Measurements from ENCODE around the gene SELP.

The SELP gene

GRCh38 chr1:169620565-169620964 lies 9.4 kb downstream of the SELP start:
- no peak for DNase-seq (ENCODE audit: low spot score)

GRCh38 chr1:169618367-169618766 lies 11.6 kb downstream of the SELP start:
- DNase-seq (ENCODE audit: low spot score), result no peak

GRCh38 chr1:169615803-169616202 lies 14.1 kb downstream of the SELP start:
- no peak for DNase-seq (ENCODE audit: low spot score)

GRCh38 chr1:169610858-169611257 lies 19.1 kb downstream of the SELP start:
- DNase-seq (ENCODE audit: low spot score), result no peak

GRCh38 chr1:169610108-169610507 lies 19.8 kb downstream of the SELP start:
- DNase-seq (ENCODE audit: low spot score), result no peak

GRCh38 chr1:169608226-169608625 lies 21.7 kb downstream of the SELP start:
- no peak for DNase-seq (ENCODE audit: low spot score)

GRCh38 chr1:169604781-169605560 lies 25.0 kb downstream of the SELP start:
- DNase-seq (ENCODE audit: low spot score), result no peak

- peak; percentile 17 for DNase-seq (ENCODE audit: low spot score)
These were observed 28.6 kb downstream of the SELP start for GRCh38 chr1:169601096-169601881.

- no peak for DNase-seq (ENCODE audit: low spot score)
These were observed 33.9 kb downstream of the SELP start for GRCh38 chr1:169595764-169596711.

GRCh38 chr1:169594391-169594790 lies 35.5 kb downstream of the SELP start:
- DNase-seq (ENCODE audit: low spot score), result no peak

GRCh38 chr1:169590932-169591331 lies 39.0 kb downstream of the SELP start:
- no peak for DNase-seq (ENCODE audit: low spot score)

GRCh38 chr1:169588785-169589485 lies 41.0 kb downstream of the SELP start:
- DNase-seq (ENCODE audit: low spot score), result no peak

- no peak for DNase-seq (ENCODE audit: low spot score)
These were observed 41.8 kb downstream of the SELP start for GRCh38 chr1:169588112-169588511.

GRCh38 chr1:169586395-169587255 lies 43.3 kb downstream of the SELP start, which contains the start of gene F5:
F5 (minus strand) TSS chr1:169586481; CDS start chr1:169586386, 95 bp downstream.
- peak; percentile 52 for DNase-seq (ENCODE audit: low spot score)

- no peak for DNase-seq (ENCODE audit: low spot score)
These were observed 43.9 kb downstream of the SELP start for GRCh38 chr1:169586067-169586394.

GRCh38 chr1:169585181-169585580 lies 44.7 kb downstream of the SELP start:
- no peak for DNase-seq (ENCODE audit: low spot score)

GRCh38 chr1:169584483-169585144 lies 45.3 kb downstream of the SELP start:
- no peak for DNase-seq (ENCODE audit: low spot score)

GRCh38 chr1:169577981-169578738 lies 51.8 kb downstream of the SELP start:
- DNase-seq (ENCODE audit: low spot score), result no peak

- no peak for DNase-seq (ENCODE audit: low spot score)
These were observed 53.0 kb downstream of the SELP start for GRCh38 chr1:169576935-169577331.
